Medulla oblongata (tissue), 1 donor: ENCODE results near the gene TMCC2.

Source experiments
- DNase-seq: peaks from one replicate; pipeline ENCODE4 v3.0.0-alpha.2; 2015; ENCODE audit errors: extremely low spot score

Gene TMCC2

DNA sequence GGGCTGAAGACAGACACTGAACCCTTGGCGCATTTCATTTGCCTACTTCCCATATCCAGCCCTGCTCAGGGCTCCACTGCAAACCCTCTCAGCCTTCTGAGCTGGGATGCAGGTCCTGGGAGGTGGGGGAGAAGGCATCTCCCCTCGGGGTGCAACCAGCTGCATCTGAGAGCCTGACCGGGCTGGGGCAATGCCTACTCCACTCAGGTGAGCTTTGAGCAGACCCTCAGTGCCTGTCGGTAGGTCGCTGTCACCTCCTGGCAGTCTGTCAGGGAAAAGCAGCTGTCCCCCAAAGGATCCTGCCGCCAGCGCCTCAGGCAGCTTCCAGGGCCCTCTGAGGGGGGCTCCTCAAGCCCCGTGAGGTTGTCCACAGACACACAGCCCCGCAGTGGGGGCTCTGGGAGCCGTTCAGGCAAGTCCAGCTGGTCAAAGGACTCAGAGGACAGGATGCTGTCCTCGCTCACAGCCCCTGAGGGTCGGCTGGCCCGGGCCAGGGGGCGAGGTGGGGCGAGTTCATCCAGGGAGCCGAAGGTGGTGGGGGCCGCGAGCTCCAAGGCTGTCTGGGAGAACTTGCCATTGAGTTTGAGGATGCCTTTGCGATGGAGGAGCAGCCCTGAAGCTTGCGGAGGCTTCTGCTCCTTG is 75.6 kb downstream of the TMCC2 start:
- no peak for DNase-seq

DNA sequence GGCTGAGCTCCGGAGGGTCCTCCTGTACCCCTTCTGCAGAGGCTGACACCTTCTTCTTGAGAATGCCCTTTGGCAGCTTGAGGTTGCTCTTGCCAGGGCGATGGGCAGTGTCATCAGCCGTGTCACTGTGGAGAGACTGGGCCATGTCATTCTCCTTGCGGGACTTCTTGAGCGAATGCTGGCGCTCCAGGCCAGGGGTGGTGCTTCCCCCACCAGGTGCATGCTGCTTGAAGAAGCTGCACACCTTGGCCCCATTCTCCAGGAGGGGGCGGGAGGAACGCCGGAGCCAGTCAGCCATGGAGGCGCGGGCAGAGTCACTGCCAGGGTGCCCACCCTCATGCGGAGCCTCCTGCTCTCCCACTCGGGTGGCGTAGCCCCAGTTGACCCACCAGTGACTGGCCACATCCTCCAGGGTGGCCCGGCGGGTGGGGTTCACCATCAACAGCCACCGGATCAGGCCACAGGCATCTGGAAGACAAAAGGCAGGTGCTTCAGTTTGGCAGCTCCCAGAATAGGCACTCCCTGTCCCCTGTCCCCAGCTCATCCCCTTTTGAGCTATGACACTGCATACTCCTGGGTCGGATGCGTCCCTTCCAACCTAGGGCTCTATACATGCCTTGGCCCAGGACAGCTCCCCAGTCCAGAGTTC is 76.4 kb downstream of the TMCC2 start:
- no peak for DNase-seq

DNA sequence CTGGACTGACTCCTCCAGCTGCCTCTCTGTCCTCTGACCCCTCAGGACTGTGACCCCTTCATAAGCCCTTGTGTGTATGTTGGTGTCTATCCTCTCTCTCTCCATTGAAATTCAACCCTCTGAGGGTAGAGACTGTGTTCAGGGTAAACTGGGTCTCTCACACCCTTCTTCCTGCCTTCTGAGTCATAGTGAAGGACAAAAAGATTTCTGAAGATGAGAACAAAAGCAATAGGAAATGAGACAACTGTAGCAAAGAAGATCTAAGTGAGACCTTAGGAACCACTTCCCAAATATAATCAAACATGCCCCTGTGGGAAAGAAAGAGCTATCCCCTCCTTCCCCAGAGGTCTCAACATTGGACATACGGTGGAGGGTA is 76.9 kb downstream of the TMCC2 start:
- no peak for DNase-seq

DNA sequence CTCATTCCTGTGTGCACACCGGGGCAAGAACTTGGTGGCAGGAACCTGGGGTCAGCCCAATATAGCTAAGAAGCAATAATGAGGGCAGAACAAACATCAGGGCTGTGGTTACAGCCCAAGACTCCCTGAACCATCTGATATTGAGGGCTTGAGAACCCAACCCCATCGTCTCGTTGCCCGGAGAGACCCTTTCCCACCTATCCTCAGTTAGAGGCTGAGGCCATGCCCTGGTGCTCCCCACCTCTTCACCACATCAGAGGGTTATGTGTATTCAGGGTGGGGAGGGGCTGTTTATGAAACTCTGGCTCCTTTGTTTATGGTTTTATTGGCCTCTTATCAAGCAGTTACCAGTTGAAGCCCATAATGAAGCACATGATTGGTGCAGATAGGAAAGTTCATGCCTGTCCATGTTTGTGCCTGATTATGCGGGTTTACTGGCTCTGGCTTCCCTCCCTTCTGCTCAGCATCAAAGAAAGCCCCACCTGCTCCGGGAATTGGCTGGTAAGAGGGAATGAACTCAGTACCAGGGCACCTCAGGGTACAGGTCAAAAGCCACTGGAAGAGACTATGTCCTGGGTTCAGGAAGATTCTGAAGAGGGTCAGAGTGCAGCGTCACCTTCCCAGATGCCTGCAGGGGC is 79.3 kb downstream of the TMCC2 start:
- DNase-seq: no peak

DNA sequence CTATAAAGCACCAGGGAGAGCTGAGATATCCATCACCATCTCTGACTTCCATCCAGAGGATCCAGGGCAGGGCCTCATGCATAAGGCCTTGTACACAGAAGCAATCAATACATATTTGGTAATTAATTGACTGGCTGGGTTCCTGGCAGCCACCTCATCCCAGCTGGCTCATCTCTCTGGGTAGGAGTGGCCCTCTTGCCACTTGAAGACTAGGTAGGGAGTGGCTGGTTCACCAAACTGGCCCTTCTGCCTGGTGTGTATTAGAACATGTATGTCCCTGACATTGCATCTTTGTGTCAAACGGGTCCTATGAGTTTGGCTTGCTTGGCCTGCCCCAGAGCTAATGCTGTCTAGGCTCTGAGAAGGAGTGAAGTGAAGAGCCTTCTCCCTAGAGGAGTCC is 82.0 kb downstream of the TMCC2 start:
- no peak for DNase-seq

DNA sequence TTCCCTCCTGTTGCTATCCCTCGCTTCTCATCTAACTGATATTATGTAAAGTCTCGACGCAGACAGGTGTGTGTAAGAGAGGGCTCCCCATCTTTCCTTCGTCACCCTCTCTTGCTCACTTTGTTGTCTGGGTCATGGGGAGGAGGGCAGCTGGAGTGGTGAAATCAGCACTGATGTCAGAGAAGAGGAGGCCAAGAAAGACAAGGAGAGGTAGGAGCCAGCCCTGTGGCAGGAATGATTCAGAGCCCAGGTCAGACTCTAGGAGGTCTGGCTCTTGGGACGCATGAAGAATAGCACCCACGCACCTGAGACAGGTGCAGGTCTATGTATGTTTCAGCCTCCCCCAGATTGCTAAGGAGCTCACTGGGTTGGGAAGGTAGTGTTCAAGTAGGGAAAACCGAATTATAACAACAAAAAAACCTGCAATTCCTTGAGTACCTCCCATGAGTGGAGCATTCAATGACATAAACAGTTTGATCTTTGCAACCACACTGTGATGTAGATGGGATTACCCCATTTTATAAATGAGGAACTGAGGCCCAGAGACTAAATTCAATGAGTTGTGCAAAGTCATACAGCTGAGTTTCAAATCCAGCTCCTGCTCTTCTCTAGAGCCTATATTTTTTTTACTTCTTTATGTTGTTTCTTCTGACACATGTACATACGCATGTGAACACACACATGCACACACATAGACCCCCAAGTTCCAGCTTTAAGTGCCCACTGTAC is 83.4 kb downstream of the TMCC2 start:
- no peak for DNase-seq

DNA sequence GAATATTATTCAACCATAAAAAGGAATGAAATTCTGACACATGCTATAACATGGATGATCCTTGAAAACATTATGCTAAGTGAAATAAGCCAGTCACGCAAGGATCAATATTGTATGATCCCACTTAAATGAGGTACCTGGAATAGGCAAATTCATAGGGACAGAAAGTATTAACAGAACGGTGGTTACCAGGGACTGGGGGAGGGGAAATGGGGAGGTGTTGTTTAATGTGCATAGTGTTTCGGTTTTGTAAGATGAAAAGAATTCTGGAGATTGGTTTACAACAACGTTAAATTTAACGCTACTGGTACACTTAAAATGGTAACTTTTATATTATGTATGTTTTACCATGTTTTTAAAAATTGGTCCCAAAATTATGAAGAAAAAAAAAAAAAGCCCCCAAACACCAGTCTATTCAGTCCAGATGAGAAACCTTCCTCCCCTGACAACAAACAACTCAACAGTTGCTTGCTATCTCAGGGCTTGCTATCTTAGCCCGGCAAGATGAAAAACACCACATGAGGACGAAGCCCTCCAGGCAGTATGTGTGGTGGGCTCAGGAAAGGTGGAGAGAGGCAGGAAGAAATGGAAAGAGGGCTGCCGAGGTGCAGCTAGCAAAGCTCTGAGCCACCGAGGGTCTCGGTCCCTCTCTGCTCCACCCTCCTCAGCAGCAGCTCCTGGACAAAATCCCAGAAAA is 85.3 kb downstream of the TMCC2 start:
- no peak for DNase-seq

DNA sequence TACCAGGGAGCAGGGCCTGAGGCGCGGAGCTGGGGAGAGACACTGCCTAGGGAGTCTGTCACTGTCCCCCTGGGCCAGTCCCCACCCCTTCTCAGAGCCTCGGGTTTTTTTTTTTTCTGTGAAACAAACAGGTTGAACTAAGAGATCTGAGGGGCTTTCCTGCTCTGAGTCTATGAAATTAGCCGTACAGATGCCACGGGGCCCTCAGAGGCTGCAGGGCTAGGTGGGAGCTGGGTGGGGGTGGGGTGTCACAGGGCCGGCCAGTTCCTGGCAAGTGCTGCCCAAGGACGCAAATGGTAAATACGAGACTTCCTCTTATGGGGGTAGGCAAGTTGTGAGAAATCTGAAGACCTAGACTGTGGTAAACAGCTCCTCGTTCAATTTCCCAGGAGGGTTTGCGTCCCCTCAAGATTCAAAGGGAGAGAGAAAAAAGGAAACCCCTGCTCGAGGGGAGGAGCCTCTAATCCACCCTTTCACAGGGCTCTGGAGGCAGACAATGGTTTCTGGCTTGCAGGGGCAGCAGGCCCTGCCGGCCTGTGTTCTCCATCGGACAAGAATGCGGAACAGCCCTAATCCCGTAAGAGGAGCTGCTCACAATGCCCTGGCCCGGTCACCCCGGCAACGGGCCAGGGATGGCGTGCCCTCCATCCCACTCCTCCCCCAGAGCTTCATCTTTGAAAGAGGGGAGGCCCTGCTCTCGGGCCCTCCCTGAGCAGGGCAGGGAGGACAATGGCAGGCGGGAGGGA is 86.0 kb downstream of the TMCC2 start:
- DNase-seq: peak; percentile 82

DNA sequence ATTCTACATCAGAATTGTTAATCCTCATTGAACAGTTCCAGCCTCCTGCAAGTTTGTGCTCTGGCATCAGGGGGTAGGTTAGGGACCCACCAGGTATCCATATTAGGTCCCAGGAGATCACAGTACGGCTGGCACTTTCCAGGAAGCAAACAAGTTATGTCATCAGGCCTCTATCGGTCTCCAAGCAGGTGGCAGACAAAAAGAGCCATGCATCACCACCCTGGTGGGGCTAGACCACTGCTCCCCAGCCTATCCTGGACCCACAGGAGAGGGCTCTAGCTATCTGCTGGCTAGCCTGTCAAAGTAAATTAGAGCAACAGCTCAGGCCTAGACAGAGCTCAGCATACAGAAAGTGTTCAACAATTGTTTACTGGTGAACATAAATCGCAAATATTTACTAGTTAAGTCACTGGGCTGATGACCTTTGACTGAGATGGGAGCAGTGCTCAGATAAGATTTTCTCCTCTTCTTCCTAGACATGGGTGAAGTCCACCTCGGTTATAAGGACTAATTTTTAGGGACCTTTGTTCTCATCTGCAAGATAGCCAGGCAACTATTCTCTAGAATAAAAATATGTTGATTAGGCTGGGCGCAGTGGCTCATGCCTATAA is 87.4 kb downstream of the TMCC2 start:
- no peak for DNase-seq

DNA sequence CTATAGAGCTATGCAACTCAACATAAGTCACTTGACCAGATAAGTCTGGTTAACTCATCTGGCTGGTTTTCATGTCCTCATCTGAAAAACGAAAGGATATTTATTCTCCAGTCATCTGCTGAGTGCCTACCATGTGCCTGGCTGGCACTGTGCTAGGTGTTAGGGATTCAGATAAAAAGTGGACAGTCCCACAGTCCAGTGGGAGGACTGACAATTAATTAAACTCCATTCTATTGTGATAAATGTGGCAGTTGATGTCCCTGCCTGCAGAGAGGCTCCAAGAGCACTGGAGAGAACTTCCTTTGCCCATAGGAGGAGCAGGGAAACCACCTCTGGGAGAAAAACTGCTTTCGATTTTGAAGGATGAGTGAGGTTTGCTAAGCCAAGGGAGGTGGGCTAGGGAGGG is 88.4 kb downstream of the TMCC2 start:
- DNase-seq: no peak

DNA sequence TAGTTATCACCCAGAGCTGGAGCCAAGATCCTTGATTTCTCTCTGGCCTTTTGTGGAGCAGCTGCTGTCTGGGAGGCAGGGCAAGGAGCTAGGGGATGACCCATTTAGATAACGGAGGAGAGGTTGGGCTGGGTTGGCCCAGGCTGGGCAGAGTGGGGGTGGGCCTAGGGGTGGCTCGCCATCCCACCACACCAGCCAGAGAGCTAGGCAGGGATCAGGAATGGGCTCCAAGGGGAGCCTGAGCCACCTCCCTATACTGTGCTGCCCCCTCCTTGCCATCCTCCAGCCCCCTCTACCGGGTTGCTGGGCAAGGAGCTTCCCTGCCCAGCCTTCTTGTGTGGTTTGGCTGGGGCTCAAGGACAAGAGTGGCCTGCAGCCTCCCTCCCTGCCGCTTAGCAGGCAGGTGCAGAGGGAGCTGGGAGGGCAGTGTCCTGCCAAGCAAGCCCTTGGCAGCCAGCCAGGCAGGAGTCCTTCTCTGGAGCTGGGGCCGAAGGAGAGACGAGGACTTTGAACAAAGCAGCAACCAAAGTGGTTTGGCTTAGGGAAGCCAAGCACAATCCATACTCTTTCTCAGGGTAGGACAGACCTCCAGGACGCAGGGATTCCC is 89.7 kb downstream of the TMCC2 start:
- DNase-seq: peak; percentile 58

DNA sequence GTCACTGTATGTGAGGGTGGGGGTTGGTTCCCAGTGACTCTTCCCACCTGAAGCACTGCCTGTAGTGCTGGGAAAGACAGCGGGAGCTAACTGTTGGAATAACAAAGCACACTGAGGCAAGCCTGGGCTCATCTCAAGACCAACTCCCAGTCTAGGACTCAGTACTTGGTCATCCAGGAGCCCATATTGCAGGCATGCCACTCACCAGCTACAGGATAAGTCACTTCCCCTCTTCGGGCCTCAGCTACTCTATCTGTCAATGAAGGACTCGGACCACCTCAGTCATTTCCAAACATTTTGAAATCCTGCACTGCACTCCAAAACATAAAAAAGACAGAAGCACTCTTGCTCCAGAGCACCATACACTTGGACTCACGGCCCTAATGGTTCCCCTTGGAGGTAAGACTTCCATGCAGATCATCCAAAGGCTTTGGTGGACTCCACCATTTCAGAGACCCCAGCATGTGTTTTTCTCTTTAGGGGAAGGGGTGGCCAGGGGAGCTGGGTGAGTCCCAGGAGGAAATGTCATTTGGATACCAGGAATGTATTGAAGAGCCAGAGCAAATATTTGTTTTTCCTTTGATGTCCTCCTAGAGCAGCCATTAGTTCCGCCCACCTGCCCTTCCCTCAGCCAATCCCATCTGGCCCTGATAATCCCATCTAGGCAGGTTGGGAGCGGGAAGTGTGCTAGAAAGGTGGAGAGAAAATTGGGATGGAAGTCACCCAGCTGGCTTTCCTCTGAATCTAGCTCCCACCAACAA is 90.7 kb downstream of the TMCC2 start:
- DNase-seq: no peak

DNA sequence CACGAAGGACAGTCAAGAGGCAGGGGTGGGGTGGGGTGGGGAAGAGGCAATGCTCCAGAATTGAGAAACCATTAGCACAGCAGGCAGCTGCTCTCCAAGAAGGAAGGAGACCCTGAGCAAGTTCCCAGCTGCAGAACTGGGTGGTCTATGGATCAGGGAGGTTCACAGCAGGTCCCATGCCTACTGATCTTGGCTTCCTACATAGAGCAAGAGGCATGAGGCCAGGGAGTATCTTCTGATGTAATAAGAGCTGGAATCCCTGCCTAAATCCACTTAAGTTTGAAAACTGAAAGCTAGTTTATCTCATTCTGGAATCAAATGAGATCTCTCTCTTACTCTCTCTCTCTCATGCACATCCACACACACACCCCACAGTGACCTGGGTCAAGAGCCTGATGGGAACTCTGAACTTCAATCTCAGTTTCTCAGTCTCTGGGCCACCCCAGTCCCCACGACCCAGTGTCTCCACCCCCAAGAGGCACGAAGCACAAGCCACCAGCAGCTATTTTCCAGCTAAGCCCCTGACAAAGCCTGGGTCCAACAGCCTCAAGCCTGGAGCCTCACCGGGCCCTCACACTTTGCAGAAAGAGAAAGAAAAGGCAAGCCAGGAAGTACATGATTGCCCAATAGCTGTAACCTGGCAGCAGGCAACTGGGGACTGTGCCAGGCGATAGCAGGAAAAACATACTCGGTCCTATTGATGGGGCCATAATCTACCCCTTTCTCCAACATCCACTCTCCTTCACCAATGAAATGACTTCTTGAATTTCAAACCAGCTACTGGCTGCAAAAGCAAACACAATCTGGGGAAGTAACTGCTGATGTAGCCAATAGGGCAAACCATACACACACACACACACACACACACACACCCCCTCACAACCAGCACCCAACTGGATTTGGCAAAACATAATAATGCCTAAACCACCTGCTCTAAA is 91.6 kb downstream of the TMCC2 start:
- DNase-seq: peak; percentile 29

DNA sequence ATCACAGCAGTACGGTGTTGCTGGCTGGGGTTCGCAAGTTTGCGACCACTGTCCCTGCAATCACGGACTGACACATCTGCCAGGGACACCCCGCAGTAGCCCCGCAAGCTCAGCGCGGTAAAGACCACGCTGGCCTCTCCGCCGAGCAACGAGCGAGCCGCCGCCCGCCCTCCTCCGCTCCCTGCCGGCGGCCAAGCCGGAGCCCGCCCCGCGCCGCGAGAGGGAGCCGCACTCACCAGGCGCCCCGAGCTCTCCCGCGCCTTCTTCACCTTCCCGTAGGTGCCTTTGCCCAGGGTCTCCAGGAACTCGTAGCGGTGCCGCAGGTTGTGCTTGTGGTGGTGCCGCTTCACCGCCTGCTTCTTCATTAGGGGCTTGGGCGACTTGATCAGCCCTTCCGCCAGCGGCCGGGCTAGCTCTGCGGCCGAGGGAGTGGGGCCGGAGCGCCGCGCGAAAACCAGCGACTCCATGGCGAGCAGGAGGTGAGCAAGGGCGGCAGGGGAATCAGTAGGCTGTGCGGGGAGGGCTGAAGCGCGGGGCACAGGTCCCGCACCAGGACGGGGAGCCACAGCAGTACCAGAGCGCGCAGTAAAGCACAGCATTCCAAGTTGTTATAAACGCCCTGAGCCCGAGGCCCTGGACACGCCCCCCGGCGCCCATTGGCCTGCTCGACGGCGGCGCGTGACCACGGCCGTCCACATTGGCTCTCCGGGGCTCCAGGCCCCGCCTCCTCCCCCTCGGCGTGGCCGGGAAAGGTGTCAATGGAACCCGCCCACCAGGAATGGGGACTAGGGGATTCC is 93.6 kb downstream of the TMCC2 start, which contains the start of gene NUAK2:
TSS of gene NUAK2 (minus strand) at position 584 of the 797 bp plus-strand sequence. CDS start at position 467, 117 bp downstream.
- DNase-seq: peak; percentile 96

DNA sequence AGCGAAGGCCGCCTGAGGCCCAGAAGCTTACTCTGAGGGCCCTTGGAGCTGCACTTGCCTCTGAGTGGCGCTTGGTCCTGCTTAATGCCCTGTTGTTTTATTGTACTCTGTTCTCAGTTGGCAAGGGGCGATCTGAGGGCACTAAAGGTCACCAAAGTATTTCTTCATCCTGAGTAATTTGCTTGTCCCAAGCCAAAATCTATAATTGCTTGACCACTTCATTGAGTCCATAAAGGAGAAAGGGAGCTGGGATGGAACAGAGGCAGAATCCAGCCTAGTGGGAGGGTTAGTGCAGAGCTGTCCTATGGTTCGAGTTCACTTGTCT is 94.2 kb downstream of the TMCC2 start:
- DNase-seq: no peak
